Measurements from ENCODE around the gene MRPL2.

GRCh38 chr6:43037706-43038105 lies 21.5 kb downstream of the MRPL2 start:
- TF ChIP-seq CTCF (IDR thresholded peaks at IDR 0.05; ENCODE audit: borderline replicate concordance, extremely low read depth, low read length, poor library complexity, severe bottlenecking), result no peak
- TF ChIP-seq EZH2 (IDR thresholded peaks at IDR 0.05; ENCODE audit: borderline replicate concordance, low read depth, low read length, severe bottlenecking), result no peak
